Endodermal cell (in vitro differentiated cells): ENCODE data around the gene SPNS2. TPM values are rescaled to one million over a fixed set of nuclear protein-coding genes. Genes with fewer than 3 reads are reported as not detected.

ENCODE experiments used
- DNase-seq: peaks from one replicate; pipeline ENCODE4 v3.0.0-alpha.2; 2017
- H3K27ac ChIP-seq: 2 replicates; pipeline ENCODE4 v1.5.1; 2013; ENCODE audit warnings: mild to moderate bottlenecking, low read depth, low read length, moderate library complexity
- H3K27me3 ChIP-seq: 2 replicates; pipeline ENCODE4 v1.6.1; 2013; ENCODE audit warnings: mild to moderate bottlenecking, low read length, moderate library complexity; ENCODE audit not compliant: insufficient read depth, control insufficient read depth, poor library complexity, severe bottlenecking
- H3K36me3 ChIP-seq: 2 replicates; pipeline ENCODE4 v1.7.0; 2013; ENCODE audit warnings: mild to moderate bottlenecking, low read length, moderate library complexity; ENCODE audit not compliant: control insufficient read depth, insufficient read depth
- H3K4me1 ChIP-seq: one replicate; pipeline ENCODE4 v1.7.0; 2013; ENCODE audit warnings: low read length; ENCODE audit not compliant: control insufficient read depth, insufficient read depth
- H3K4me3 ChIP-seq: 2 replicates; pipeline ENCODE4 v1.5.1; 2013; ENCODE audit warnings: mild to moderate bottlenecking, low read length, moderate library complexity
- H3K9ac ChIP-seq: 2 replicates; pipeline ENCODE4 v1.6.1; 2013; ENCODE audit warnings: mild to moderate bottlenecking, low read length, moderate library complexity; ENCODE audit not compliant: poor library complexity, severe bottlenecking; ENCODE audit errors: extremely low read depth
- H3K9me3 ChIP-seq: 2 replicates; pipeline ENCODE4 v1.6.1; 2013; ENCODE audit warnings: mild to moderate bottlenecking, low read length, moderate library complexity; ENCODE audit not compliant: control insufficient read depth
- H3K27ac Mint-ChIP-seq: 2 replicates; pipeline ENCODE4 v1.8.0; 2020; ENCODE audit warnings: mixed read lengths
- H3K27me3 Mint-ChIP-seq: 2 replicates; pipeline ENCODE4 v1.8.0; 2021; ENCODE audit warnings: mild to moderate bottlenecking, mixed read lengths; ENCODE audit not compliant: insufficient read depth
- H3K36me3 Mint-ChIP-seq: 2 replicates; pipeline ENCODE4 v1.8.0; 2020; ENCODE audit warnings: low read depth, mixed read lengths
- H3K4me1 Mint-ChIP-seq: 2 replicates; pipeline ENCODE4 v1.8.0; 2020; ENCODE audit warnings: mixed read lengths
- H3K4me3 Mint-ChIP-seq: 2 replicates; pipeline ENCODE4 v1.8.0; 2020; ENCODE audit warnings: mild to moderate bottlenecking, moderate library complexity, mixed read lengths
- H3K9me3 Mint-ChIP-seq: 2 replicates; pipeline ENCODE4 v1.8.0; 2020; ENCODE audit warnings: mild to moderate bottlenecking, mixed read lengths
- CTCF ChIP-seq: fragments of 200-600 bp; sonication (generic); conservative IDR thresholded peaks from 2 replicates; pipeline ENCODE4 v1.5.0; 2021; ENCODE audit warnings: antibody characterized with exemption, mild to moderate bottlenecking
- whole genome bisulfite sequencing, 2 experiments: methylation state at CpG; one replicate each; pipeline versions ENCODE4 v1.1.5 to v1.1.7; 2013; ENCODE audit warnings: missing lambda C conversion rate in 2 of 2, mixed read lengths in 1 of 2; ENCODE audit not compliant: insufficient coverage in 1 of 2, insufficient read length in 1 of 2; 5-methylcytosine and 5-hydroxymethylcytosine counted together
- total RNA-seq, 2 donors: library from RNA; stranded (reverse); fragmentation: NEBNext Ultra II Directional in 1 of 2; extraction: Animal tissue kit (Norgen Biotek cat#: 25700) in 1 of 2; gene quantifications; 2 replicates in 1 of 2; 3 replicates in 1 of 2; pipeline ENCODE4 v1.2.1, GENCODE V29; 2021

Gene SPNS2
- total RNA-seq, 2 donors from 2014 or later = 0.09 TPM; not detected in 1

- H3K4me3 Mint-ChIP-seq = no peak overlapping the region
- peaks cover 27% of the 10 kb centered on the region for H3K27me3 Mint-ChIP-seq
- DNase-seq = peak; percentile 60
- no peaks in the 10 kb centered on the region for H3K9me3 Mint-ChIP-seq
- Histone ChIP-seq H3K9ac (no peak overlapping the region), H3K27me3 (peaks cover 16% of the 10 kb centered on the region), H3K9me3 (no peaks in the 10 kb centered on the region), H3K4me1 (no peaks in the 10 kb centered on the region), H3K36me3 (no peaks in the 10 kb centered on the region), H3K27ac (no peak overlapping the region), H3K4me3 (no peak overlapping the region)
- H3K4me1 Mint-ChIP-seq = peaks cover 6% of the 10 kb centered on the region
- TF ChIP-seq CTCF = no peak
- no peaks in the 10 kb centered on the region for H3K36me3 Mint-ChIP-seq
- 98 to 100% methylated on average over 1 to 5 of the region's 5 CpGs for WGBS, 2 experiments
- H3K27ac Mint-ChIP-seq = no peak overlapping the region
Measured at GRCh38 chr17:4505187-4505586, 6.5 kb downstream of the SPNS2 start.

GRCh38 chr17:4506175-4506813 is 7.6 kb downstream of the SPNS2 start:
- Mint-ChIP-seq H3K36me3 (no peaks in the 10 kb centered on the region), H3K27ac (no peak overlapping the region), H3K27me3 (peaks cover 22% of the 10 kb centered on the region), H3K9me3 (no peaks in the 10 kb centered on the region), H3K4me1 (peaks cover 6% of the 10 kb centered on the region), H3K4me3 (no peak overlapping the region)
- Histone ChIP-seq H3K27me3 (peaks cover 5% of the 10 kb centered on the region), H3K36me3 (no peaks in the 10 kb centered on the region), H3K9ac (no peak overlapping the region), H3K9me3 (no peaks in the 10 kb centered on the region), H3K27ac (no peak overlapping the region), H3K4me1 (no peaks in the 10 kb centered on the region), H3K4me3 (no peak overlapping the region)
- DNase-seq = no peak
- no peak for TF ChIP-seq CTCF
- 88 to 100% methylated on average over 2 to 13 of the region's 13 CpGs for WGBS, 2 experiments

GRCh38 chr17:4506892-4507291 is 8.2 kb downstream of the SPNS2 start:
- peaks cover 6% of the 10 kb centered on the region for H3K4me1 Mint-ChIP-seq
- H3K36me3 ChIP-seq = no peaks in the 10 kb centered on the region
- H3K9ac ChIP-seq = no peak overlapping the region
- no peaks in the 10 kb centered on the region for H3K27me3 ChIP-seq
- no peaks in the 10 kb centered on the region for H3K9me3 Mint-ChIP-seq
- TF ChIP-seq CTCF = no peak
- H3K27ac Mint-ChIP-seq = no peak overlapping the region
- no peak for DNase-seq
- no peak overlapping the region for H3K4me3 Mint-ChIP-seq
- WGBS, 2 experiments = 95 to 96% methylated on average over 3 to 8 of the region's 8 CpGs
- no peaks in the 10 kb centered on the region for H3K9me3 ChIP-seq
- no peaks in the 10 kb centered on the region for H3K36me3 Mint-ChIP-seq
- H3K27me3 Mint-ChIP-seq = peaks cover 17% of the 10 kb centered on the region
- H3K4me1 ChIP-seq = no peaks in the 10 kb centered on the region
- no peak overlapping the region for H3K4me3 ChIP-seq
- H3K27ac ChIP-seq = no peak overlapping the region
